ENCODE data around the gene RAB22A.

DNA sequence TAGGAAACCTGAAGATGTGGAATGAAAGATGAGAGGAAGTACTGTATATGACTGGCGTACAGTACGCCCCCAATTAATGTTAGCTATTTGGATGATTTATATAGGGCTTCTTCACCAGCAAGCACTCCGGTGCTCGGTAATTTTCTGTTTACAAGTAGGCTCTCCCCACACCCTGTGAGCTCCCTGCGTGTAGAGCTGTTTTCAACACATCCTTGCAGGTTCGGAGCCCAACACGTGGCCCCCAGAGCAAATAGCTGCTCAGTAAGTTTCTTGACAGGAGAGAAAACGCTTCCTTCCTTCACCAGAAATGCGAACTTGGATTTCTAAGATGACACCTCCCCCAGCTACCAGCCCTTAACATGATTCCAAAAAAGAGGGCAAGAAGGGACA is 1.2 kb upstream of the RAB22A start:
- TF ChIP-seq, protein P1, sequence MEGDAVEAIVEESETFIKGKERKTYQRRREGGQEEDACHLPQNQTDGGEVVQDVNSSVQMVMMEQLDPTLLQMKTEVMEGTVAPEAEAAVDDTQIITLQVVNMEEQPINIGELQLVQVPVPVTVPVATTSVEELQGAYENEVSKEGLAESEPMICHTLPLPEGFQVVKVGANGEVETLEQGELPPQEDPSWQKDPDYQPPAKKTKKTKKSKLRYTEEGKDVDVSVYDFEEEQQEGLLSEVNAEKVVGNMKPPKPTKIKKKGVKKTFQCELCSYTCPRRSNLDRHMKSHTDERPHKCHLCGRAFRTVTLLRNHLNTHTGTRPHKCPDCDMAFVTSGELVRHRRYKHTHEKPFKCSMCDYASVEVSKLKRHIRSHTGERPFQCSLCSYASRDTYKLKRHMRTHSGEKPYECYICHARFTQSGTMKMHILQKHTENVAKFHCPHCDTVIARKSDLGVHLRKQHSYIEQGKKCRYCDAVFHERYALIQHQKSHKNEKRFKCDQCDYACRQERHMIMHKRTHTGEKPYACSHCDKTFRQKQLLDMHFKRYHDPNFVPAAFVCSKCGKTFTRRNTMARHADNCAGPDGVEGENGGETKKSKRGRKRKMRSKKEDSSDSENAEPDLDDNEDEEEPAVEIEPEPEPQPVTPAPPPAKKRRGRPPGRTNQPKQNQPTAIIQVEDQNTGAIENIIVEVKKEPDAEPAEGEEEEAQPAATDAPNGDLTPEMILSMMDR (IDR thresholded peaks at IDR 0.05), result no peak
- TF ChIP-seq POLR2A (IDR thresholded peaks at IDR 0.05), result no peak
- TF ChIP-seq POLR2AphosphoS5 (IDR thresholded peaks at IDR 0.05), result no peak
